HT1080 (cell line): ENCODE measurements around the gene SORCS3. TPM values are rescaled to one million over a fixed set of nuclear protein-coding genes. Genes with fewer than 3 reads are reported as not detected.
A peak's percentile ranks its signal among the peaks of the same experiment; 100 is the strongest.
"Not testable (repeated sequence)": the region's sequence is repeated elsewhere in the genome, so short reads cannot be mapped to it uniquely, and the experiment has no call there.

ENCODE experiments used
- DNase-seq: peaks from one replicate; pipeline ENCODE4 v3.0.0-alpha.2; 2015; ENCODE audit warnings: low read depth
- total RNA-seq: library from RNA; depleted of rRNA; stranded (reverse); fragments of >200 nt; shearing (Covaris generic); gene quantifications from 2 replicates; pipeline ENCODE4 v1.2.3, GENCODE V29; 2014

The SORCS3 gene
- total RNA-seq, 1 experiment from 2014 or later = 0.05 TPM

- DNase-seq = no peak
These were observed 48.5 kb downstream of the SORCS3 start for GRCh38 chr10:104689547-104689946.

DNA sequence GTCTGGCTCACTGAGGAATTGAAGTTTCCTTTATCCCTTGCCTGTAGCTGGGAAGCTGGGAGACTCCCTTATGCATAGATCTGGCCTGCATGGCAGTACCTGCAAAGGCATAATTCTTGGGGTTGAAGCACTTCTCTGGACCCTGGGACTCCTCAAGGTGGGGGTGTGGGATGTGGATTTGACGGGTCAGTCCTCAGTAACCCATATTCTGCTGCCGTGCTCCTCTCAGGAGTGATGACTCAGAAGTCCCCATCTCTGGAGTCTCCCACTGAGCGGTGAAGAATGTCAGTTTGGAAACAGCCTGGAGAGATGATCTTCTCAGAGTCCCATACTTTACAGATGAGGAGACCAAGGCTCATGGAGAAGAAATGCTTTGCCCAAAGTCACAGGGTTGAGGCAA lies 49.0 kb downstream of the SORCS3 start:
- DNase-seq = no peak

DNA sequence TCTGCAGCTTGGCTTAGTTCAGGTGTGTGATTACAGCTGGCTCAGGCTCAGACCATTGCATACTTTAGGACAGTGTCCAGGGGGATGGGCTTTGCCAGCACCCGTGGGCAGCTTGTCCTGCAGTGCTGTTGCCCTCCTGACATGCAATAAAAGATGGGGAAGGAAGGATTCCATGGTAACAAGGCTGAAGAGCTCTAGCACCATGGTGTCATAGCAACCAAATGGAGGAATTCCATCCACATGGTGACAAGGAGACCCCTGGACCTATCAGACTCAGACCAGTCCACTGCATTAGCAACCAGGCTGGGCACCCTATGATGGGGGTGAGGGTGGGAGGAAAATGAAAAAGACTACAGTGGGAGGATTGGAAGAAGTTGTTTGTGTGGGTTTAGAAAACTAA lies 49.9 kb downstream of the SORCS3 start:
- DNase-seq = no peak

DNA sequence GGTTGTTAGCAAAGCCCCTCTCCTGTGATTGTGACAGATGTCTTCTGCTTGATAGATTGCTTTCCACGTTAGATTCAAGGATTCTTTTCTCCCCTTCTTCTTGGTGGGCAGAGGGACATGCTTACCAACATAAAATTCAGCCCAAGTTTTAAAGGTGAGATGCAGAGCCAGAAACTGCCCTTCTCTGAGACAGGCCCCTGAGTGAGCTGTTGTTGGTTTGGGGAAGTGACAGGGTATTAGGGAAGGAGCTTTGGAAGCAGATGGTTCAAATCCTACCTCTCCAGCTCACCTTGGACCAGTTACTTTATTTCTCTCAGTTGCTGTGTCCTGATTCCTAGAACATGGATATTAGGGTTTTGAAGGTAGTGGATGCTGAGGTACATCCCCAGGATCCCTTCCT lies 53.0 kb downstream of the SORCS3 start:
- no peak for DNase-seq

DNA sequence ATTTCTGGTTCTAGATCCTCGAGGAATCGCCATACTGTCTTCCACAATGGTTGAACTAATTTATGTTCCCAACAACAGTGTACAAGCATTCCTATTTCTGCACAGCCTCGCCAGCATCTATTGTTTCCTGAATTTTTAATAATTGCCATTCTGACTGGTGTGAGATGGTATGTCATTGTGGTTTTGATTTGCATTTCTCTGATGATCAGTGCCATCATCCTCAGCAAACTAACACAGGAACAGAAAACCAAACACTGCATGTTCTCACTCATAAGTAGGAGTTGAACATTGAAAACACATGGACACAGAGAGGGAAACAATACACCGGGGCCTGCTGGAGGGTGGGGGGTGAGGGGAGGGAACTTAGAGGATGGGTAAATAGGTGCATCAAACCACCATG lies 62.2 kb downstream of the SORCS3 start:
- not testable (repeated sequence) for DNase-seq

- DNase-seq = no peak
These were observed 65.8 kb downstream of the SORCS3 start for GRCh38 chr10:104706886-104707285.

GRCh38 chr10:104707602-104708459 lies 66.7 kb downstream of the SORCS3 start:
- DNase-seq = no peak

GRCh38 chr10:104711302-104711721 lies 70.2 kb downstream of the SORCS3 start:
- no peak for DNase-seq

- not testable (repeated sequence) for DNase-seq
These were observed 89.5 kb downstream of the SORCS3 start for GRCh38 chr10:104730593-104730992.

- DNase-seq = no peak
These were observed 90.1 kb downstream of the SORCS3 start for GRCh38 chr10:104731192-104731591.

- no peak for DNase-seq
These were observed 91.1 kb downstream of the SORCS3 start for GRCh38 chr10:104732222-104732621.

GRCh38 chr10:104734433-104734832 lies 93.3 kb downstream of the SORCS3 start:
- no peak for DNase-seq

DNA sequence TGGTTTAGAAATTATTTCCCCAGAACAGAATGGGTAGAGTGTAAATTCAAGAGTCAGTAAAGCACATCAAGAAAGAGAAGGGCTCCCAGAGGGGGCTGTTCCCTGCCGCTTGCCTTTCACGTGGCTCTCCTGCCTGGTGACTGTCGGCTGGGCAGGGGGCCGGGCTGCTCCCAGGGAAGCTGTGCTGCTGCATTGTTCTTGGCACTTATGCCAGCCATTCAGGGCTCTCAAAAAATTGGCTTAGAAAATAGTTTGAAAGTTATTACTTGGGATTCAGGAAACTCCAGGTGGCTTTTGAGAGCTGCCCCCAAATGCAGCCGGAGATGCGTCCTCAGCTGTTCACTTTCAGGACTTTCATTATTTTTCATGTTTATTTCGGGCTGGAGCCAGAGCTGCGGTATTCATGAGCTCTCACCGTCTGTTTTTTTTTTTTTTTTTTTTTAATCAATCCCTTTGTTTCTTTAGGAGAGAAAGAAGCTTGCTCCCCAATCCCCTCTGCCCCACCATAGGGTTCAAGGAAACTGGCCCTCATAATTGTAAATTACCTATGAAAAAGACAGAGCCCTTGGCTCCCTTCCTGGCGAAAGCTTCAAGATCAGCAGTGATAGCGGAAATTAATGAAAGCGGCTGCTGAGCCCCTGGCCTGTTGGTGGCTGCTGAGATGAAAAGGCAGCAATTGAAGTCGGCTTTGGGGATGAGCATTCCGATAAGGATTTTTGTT lies 94.1 kb downstream of the SORCS3 start:
- no peak for DNase-seq

DNA sequence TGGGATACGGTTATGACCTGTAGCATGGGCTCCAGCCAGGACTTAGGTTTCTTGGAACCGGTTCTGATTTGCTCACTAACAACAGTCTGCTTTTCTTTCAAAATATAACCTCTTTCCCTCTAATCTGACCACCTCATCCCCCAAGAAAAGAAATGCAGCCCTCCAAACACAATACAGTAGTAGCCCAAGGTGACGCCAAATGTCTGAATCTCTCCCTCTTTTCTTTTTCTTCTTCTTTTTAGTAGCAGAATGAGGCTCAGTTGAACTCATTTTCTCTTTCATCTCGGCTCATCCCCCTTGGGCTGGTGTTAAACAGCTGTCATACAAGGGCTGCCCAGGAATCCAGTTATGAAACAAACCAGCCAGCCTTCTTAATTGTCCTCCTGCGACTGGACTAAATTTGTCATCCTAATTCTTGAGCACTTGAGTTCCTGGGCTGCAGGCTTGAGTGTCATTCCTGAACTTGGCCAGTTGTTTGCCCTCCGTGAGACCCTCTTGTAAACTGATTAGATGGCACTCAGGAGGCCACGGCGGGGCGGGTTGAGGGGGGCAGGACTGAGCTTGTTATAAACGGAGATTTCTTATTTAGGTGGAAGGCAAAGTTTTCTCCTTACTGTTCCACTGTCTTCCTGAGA lies 94.8 kb downstream of the SORCS3 start:
- no peak for DNase-seq

- DNase-seq = no peak
These were observed 100.0 kb downstream of the SORCS3 start for GRCh38 chr10:104741127-104741526.

DNA sequence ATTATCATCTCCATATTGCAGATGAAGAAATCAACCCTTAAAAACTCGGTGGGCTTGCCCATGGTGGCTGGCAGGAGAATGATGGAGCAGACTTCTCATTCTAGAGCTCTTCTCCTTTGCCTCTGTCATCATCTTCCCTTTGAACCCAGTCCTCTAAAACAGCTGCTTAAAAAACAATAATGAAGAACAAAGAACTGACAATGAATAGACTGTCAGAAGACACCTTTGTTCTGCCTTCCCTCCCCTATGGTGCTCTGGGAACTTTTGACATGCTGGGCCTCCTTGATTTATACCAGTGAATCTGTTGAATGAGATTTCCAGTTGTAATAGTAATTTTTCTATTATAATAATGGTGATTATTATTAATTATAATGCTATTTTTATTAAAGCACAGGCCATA lies 103.0 kb downstream of the SORCS3 start:
- no peak for DNase-seq

DNA sequence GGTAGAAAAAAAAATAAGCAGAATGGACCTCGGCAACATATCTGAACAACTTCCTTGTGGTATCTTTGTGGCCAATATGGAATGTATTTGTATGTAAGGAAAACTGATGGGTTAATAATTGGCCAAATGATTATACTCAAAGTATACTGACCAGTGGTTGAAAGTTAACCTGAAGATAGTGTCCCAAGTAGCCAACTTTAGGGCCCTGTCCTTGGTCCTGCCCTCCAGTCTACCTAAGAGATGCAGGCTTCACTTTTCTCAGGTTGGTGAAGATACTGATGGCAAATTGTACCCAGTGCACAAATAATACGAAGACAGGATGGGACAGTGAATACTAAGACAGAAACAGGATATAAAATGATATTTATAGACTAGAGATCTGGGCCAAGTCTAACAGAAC lies 109.2 kb downstream of the SORCS3 start:
- DNase-seq = no peak

DNA sequence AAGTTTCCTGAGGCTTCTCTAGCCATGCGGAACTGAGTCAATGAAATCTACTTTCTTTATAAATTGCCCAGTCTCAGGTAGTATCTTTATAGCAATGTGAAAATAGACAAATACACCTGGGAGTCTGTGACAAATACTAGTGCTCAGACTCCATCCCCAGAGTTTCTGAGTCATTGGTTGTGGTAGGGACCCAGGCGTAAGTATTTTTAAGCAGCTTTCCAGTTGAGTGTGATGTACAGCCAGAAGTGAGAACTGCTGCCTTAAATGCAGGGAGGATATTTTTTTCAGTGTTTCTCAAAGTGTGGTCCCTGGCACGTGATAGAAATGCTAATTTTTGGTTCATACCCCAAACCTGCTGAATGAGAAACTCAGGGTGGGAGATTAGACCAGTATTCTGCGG lies 121.7 kb downstream of the SORCS3 start:
- no peak for DNase-seq

DNA sequence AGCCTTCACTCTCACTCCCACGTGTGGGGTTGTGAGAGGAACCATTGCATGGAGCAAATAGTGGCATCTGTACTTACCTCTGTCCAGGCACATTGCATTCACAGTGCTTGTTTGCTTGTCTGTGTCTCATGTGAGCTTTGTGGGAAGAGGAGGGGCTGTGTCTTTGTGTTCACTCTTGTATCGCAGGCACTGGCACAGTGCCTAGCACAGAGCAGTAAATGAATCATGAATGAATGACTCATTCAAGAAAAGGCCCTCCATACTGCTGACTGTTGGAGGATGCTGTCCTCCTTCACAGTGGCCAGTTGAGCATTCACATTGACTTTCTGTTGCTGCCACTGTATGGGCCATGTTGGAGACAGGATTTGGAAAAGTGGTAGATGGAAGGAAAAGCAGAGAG lies 125.3 kb downstream of the SORCS3 start:
- DNase-seq = peak; percentile 89

- no peak for DNase-seq
These were observed 126.2 kb downstream of the SORCS3 start for GRCh38 chr10:104767282-104767681.

DNA sequence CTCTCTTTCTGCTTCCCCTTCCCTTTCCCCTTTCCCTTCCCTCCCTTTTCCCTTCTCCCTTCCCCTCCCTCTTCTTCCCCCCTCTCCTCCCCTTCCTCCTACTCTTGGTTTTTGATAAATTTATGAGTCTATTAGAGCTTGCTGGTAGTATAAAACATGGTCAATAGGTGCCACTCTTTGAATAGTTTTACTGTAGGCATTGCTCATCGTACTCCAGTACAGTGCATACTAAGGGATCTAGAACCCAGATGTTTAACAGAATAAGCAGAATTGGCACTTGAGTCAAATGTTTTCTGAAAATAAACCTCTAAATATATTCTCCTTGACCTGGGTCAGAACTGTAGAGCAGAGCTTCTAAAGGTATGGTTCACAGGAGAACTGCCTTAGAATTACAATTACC lies 126.7 kb downstream of the SORCS3 start:
- peak; percentile 26 for DNase-seq

- no peak for DNase-seq
These were observed 132.0 kb downstream of the SORCS3 start for GRCh38 chr10:104773105-104773504.
